HEK293T (cell line): ENCODE measurements around the gene COA3.

Experiments
- CTCF ChIA-PET: fragments of 350-600 bp; formaldehyde crosslinking; extraction: SDS; loops from one replicate; lab custom pipeline; 2021; ENCODE audit warnings: antibody characterized with exemption, inconsistent platforms; lab: Yijun Ruan, JAX
- POLR2A ChIA-PET: fragments of 350-600 bp; formaldehyde crosslinking; extraction: SDS; loops from one replicate; lab custom pipeline; 2020; ENCODE audit warnings: antibody characterized with exemption, inconsistent platforms; lab: Yijun Ruan, JAX
- DNase-seq: peaks from one replicate; pipeline ENCODE4 v3.0.0; 2012; ENCODE audit warnings: mixed read lengths; ENCODE audit errors: extremely low spot score
- ARNT ChIP-seq: fragments of 450-650 bp; IDR thresholded peaks from 2 replicates; pipeline ENCODE4 v1.6.1; 2017; ENCODE audit warnings: mild to moderate bottlenecking
- BHLHE40 ChIP-seq: fragments of 450-650 bp; IDR thresholded peaks from 2 replicates; pipeline ENCODE4 v1.6.1; 2016; ENCODE audit warnings: mild to moderate bottlenecking, moderate library complexity, borderline replicate concordance
- CTBP1 ChIP-seq: fragments of 450-650 bp; IDR thresholded peaks from 2 replicates; pipeline ENCODE4 v1.6.1; 2016; ENCODE audit warnings: borderline replicate concordance
- ELF4 ChIP-seq: fragments of 450-650 bp; IDR thresholded peaks from 2 replicates; pipeline ENCODE4 v1.6.1; 2017; ENCODE audit warnings: antibody characterized with exemption
- FOXA1 ChIP-seq: fragments of 450-650 bp; IDR thresholded peaks from 2 replicates; pipeline ENCODE4 v1.6.1; 2016; ENCODE audit warnings: mild to moderate bottlenecking
- FOXK2 ChIP-seq: fragments of 450-650 bp; IDR thresholded peaks from 2 replicates; pipeline ENCODE4 v1.6.1; 2016; ENCODE audit warnings: mild to moderate bottlenecking
- FOXM1 ChIP-seq: fragments of 450-650 bp; IDR thresholded peaks from 2 replicates; pipeline ENCODE4 v1.6.1; 2017; ENCODE audit warnings: mild to moderate bottlenecking, borderline replicate concordance
- HDGF ChIP-seq: fragments of 450-650 bp; IDR thresholded peaks from 2 replicates; pipeline ENCODE4 v1.6.1; 2017; ENCODE audit warnings: antibody characterized with exemption, borderline replicate concordance
- L3MBTL2 ChIP-seq: fragments of 450-650 bp; conservative IDR thresholded peaks from 2 replicates; pipeline ENCODE4 v1.6.1; 2016; ENCODE audit warnings: mild to moderate bottlenecking
- LEF1 ChIP-seq: fragments of 450-650 bp; IDR thresholded peaks from 2 replicates; pipeline ENCODE4 v1.6.1; 2017; ENCODE audit warnings: mild to moderate bottlenecking, borderline replicate concordance
- NFRKB ChIP-seq: fragments of 450-650 bp; IDR thresholded peaks from 2 replicates; pipeline ENCODE4 v1.6.1; 2016; ENCODE audit warnings: mild to moderate bottlenecking, moderate library complexity
- SP1 ChIP-seq: fragments of 450-650 bp; IDR thresholded peaks from 2 replicates; pipeline ENCODE4 v1.6.1; 2017
- SUZ12 ChIP-seq: fragments of 450-650 bp; IDR thresholded peaks from 2 replicates; pipeline ENCODE4 v1.6.1; 2016; ENCODE audit warnings: mild to moderate bottlenecking
- TARDBP ChIP-seq: fragments of 450-650 bp; IDR thresholded peaks from 2 replicates; pipeline ENCODE4 v1.6.1; 2016
- ZNF384 ChIP-seq: fragments of 450-650 bp; IDR thresholded peaks from 2 replicates; pipeline ENCODE4 v1.6.1; 2016
- TF ChIP-seq, protein P1 (sequence below): fragments of 450-650 bp; IDR thresholded peaks from 2 replicates; pipeline ENCODE4 v1.6.1; 2016

The COA3 gene

DNA sequence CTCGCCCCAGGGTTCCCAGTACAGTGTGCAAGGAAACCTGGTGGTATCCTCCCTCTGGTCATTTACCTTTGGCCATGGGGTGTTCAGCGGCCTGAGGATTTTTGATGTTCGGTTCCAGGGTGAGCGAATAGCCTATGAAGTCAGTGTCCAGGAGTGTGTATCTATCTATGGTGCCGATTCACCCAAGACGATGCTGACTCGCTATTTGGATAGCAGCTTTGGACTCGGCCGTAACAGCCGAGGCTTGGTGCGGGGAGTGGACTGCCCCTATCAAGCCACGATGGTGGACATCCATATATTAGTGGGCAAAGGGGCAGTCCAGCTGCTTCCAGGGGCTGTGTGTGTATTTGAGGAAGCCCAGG lies 47.0 kb upstream of the COA3 start:
- ChIA-PET CTCF (interaction anchor here (1.8 kb wide), 1 partner anchor 92 kb away, joined by 5 read pairs; no protein-coding TSS in a partner anchor), POLR2A (interaction anchor here (0.6 to 3.5 kb wide), 8 partner anchors 9 to 523 kb away, joined by 3 to 18 read pairs (median 3); partner anchors contain the start of genes BECN1, PSME3 and RPL27)
- DNase-seq = no peak
- TF ChIP-seq SUZ12 = no peak
- no peak for TF ChIP-seq CTBP1
- no peak for TF ChIP-seq BHLHE40
- no peak for TF ChIP-seq TARDBP
- TF ChIP-seq ELF4 = no peak
- no peak for TF ChIP-seq SP1
- TF ChIP-seq, protein P1, sequence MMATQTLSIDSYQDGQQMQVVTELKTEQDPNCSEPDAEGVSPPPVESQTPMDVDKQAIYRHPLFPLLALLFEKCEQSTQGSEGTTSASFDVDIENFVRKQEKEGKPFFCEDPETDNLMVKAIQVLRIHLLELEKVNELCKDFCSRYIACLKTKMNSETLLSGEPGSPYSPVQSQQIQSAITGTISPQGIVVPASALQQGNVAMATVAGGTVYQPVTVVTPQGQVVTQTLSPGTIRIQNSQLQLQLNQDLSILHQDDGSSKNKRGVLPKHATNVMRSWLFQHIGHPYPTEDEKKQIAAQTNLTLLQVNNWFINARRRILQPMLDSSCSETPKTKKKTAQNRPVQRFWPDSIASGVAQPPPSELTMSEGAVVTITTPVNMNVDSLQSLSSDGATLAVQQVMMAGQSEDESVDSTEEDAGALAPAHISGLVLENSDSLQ = no peak
- no peak for TF ChIP-seq ARNT
- no peak for TF ChIP-seq FOXK2
- no peak for TF ChIP-seq L3MBTL2
- TF ChIP-seq LEF1 = no peak
- TF ChIP-seq NFRKB = no peak
- no peak for TF ChIP-seq HDGF

DNA sequence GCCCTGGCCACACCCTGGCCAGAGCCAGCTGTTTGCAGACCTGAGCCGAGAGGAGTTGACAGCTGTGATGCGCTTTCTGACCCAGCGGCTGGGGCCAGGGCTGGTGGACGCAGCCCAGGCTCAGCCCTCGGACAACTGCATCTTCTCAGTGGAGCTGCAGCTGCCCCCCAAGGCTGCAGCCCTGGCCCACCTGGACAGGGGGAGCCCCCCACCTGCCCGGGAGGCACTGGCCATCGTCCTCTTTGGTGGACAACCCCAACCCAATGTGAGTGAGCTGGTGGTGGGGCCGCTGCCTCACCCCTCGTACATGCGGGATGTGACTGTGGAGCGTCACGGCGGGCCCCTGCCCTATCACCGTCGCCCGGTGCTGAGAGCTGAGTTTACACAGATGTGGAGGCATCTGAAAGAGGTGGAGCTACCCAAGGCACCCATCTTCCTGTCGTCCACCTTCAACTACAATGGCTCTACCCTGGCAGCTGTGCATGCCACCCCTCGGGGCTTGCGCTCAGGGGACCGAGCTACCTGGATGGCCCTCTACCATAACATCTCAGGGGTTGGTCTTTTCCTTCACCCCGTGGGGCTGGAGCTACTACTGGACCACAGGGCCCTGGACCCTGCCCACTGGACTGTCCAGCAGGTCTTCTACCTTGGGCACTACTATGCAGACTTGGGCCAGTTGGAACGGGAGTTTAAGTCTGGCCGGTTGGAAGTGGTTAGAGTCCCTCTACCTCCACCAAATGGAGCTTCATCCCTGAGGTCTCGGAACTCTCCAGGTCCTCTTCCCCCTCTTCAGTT lies 46.5 kb upstream of the COA3 start:
- POLR2A ChIA-PET = interaction anchor here (0.6 to 3.5 kb wide), 9 partner anchors 9 to 523 kb away, joined by 3 to 18 read pairs (median 3); partner anchors contain the start of genes BECN1, PSME3 and RPL27
- no peak for DNase-seq
- CTCF ChIA-PET = interaction anchor here (0.8 to 1.8 kb wide), 3 partner anchors 76 to 93 kb away, joined by 3 to 5 read pairs (median 4); no protein-coding TSS in a partner anchor
- no peak for TF ChIP-seq ZNF384
- TF ChIP-seq FOXA1 = no peak
- TF ChIP-seq SUZ12 = no peak
- no peak for TF ChIP-seq BHLHE40
- TF ChIP-seq TARDBP = no peak
- no peak for TF ChIP-seq HDGF

DNA sequence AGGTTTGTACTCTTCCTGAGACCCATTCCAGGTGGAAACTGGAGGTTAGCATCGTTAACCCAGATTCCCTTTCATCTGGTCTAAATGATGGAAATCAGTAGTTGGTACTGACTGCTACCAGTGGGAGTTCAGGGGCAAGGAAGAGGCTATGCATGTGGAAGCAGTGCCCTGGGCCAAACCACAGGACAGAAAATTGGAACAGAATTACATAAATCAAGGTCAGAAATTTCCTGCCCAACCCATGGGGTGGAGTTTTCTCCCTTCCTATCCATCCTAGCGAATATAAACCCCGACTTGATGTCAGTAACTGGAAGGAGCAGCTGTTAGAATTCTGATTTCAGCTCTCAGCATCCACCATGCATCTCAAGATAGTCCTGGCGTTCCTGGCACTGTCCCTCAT lies 45.8 kb upstream of the COA3 start, which contains the start of gene AOC2:
Gene AOC2 (plus strand): TSS at position 310 of the 400 bp plus-strand sequence. CDS start 47 bp downstream, at position 357.
- TF ChIP-seq SUZ12 (no peak), LEF1 (no peak)
- ChIA-PET POLR2A (interaction anchor here (3.5 kb wide), 1 partner anchor 11 kb away, joined by 18 read pairs; the partner anchor contains the start of gene PSME3), CTCF (interaction anchor here (0.8 to 1.7 kb wide), 3 partner anchors 77 to 93 kb away, joined by 3 to 4 read pairs (median 4); no protein-coding TSS in a partner anchor)
- no peak for DNase-seq

DNA sequence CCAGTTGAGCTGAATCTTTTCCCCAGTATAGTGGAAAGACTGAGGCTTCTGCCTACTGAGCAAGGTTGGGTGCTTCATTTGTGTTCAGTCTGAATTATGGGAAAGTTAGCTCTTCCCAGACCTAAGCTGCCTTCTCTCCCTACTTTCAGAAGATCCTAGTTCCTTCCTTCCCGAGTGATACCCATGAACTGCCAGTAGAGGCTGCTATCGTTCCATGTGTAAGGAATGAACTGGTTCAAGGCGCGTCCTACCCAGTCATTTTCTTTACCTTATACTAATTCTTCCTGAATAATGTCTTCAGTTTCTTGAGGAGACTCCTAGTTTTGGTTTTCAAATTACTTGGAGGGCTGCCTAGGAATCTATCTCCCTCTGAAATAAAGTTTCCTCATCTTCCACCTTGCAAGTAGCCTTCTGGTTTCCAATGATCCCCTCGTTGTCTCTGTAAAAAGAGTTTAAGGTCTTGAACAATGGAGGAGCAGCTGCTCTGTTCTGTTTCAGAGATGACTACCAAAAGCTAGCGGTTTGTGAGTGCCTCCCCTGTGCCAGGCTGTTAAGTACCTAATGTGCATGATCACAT lies 44.9 kb upstream of the COA3 start:
- DNase-seq = peak; percentile 71
- no peak for TF ChIP-seq FOXM1
- TF ChIP-seq ELF4 = no peak
- no peak for TF ChIP-seq FOXA1
- TF ChIP-seq BHLHE40 = no peak
- TF ChIP-seq ARNT = no peak
- no peak for TF ChIP-seq ZNF384
- no peak for TF ChIP-seq FOXK2
- TF ChIP-seq SP1 = no peak
- TF ChIP-seq L3MBTL2 = no peak
- no peak for TF ChIP-seq NFRKB
- TF ChIP-seq, protein P1 = no peak
- TF ChIP-seq LEF1 = no peak
- no peak for TF ChIP-seq SUZ12
- no peak for TF ChIP-seq CTBP1
- TF ChIP-seq HDGF = no peak
- no peak for TF ChIP-seq TARDBP
- ChIA-PET POLR2A (interaction anchor here (1.7 to 3.5 kb wide), 3 partner anchors 10 to 155 kb away, joined by 7 to 18 read pairs (median 10); partner anchors contain the start of genes BECN1, PSME3 and RPL27), CTCF (interaction anchor here (0.6 to 1.7 kb wide), 12 partner anchors 10 to 274 kb away, joined by 3 to 7 read pairs (median 4); partner anchors contain the start of genes BECN1, PSME3 and RPL27)

DNA sequence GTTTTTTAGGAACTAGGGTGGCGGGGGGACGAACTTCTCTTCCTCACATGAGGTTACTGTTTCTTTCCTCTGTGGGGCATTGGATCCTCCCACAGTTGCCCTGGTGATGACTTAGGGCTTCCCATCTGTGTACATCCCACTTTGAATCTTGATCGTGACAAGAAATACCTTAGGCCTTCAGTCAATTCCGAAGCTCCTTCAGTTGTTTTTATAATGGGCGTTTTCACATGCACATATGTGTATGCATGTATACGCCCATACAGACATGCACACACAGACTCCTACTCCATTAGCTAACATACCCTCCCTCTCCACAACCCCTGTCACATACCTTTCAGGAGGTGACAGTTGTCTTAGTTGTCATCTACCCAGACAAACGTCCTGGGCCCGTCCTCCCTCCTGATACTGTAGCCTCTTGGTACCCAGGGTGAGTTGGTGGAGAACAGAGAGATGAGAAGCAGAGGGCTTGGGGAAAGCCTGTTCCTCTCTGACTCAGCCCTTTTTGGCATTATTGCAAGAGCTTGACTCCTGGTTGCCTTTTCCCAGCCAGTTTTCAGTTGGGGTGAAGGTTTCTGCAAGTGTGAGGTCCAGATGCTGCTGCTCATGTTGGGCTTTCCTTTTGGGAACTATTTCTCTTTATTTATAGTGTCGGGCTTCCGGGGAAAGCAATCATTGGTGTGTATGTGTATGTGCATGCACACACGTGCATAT lies 43.6 kb upstream of the COA3 start:
- no peak for TF ChIP-seq BHLHE40
- TF ChIP-seq CTBP1 = no peak
- no peak for TF ChIP-seq LEF1
- TF ChIP-seq L3MBTL2 = no peak
- TF ChIP-seq, protein P1 = no peak
- no peak for TF ChIP-seq FOXA1
- no peak for TF ChIP-seq ZNF384
- TF ChIP-seq TARDBP = no peak
- no peak for TF ChIP-seq FOXM1
- TF ChIP-seq ELF4 = no peak
- no peak for TF ChIP-seq HDGF
- TF ChIP-seq FOXK2 = no peak
- no peak for TF ChIP-seq ARNT
- no peak for TF ChIP-seq SUZ12
- TF ChIP-seq NFRKB = no peak
- no peak for TF ChIP-seq SP1
- POLR2A ChIA-PET = interaction anchor here (1.5 to 2.5 kb wide), 3 partner anchors 9 to 156 kb away, joined by 7 to 10 read pairs (median 9); partner anchors contain the start of genes BECN1, PSME3 and RPL27
- no peak for DNase-seq
- CTCF ChIA-PET = interaction anchor here (1.0 to 1.4 kb wide), 2 partner anchors 22 to 97 kb away, joined by 3 to 4 read pairs; no protein-coding TSS in a partner anchor
